CD8-positive, alpha-beta memory T cell (primary cell): Measurements from ENCODE around the gene SGO2. TPM values are rescaled to one million over a fixed set of nuclear protein-coding genes. Genes with fewer than 3 reads are reported as not detected.

Source experiments
- CTCF ChIA-PET: fragments of 350-600 bp; sonication (Branson Sonifier 250); formaldehyde crosslinking; loops from one replicate; lab custom pipeline; 2021; ENCODE audit warnings: antibody characterized with exemption; lab: Charles Lee
- POLR2A ChIA-PET: fragments of 350-600 bp; sonication (Branson Sonifier 250); formaldehyde crosslinking; loops from one replicate; lab custom pipeline; 2021; ENCODE audit warnings: antibody characterized with exemption; lab: Charles Lee
- DNase-seq, 5 donors: peaks; one replicate each; pipeline versions ENCODE4 v3.0.0 to v3.0.0-alpha.2; 2020 to 2022; ENCODE audit warnings: mixed read lengths in 1 of 5
- H3K27ac ChIP-seq: one replicate; pipeline ENCODE4 v1.7.0; 2013; ENCODE audit warnings: low read depth, mild to moderate bottlenecking, low read length, moderate library complexity
- H3K27me3 ChIP-seq: 2 replicates; pipeline ENCODE4 v1.7.0; 2013; ENCODE audit warnings: low read length, mild to moderate bottlenecking; ENCODE audit not compliant: insufficient read depth, poor library complexity, severe bottlenecking
- H3K36me3 ChIP-seq: 2 replicates; pipeline ENCODE4 v1.7.0; 2013; ENCODE audit warnings: mild to moderate bottlenecking, low read length, moderate library complexity; ENCODE audit not compliant: insufficient read depth
- H3K4me1 ChIP-seq: 2 replicates; pipeline ENCODE4 v1.7.0; 2013; ENCODE audit warnings: mild to moderate bottlenecking, low read length, moderate library complexity; ENCODE audit not compliant: insufficient read depth
- H3K4me3 ChIP-seq: 2 replicates; pipeline ENCODE4 v1.7.0; 2013; ENCODE audit warnings: mild to moderate bottlenecking, low read length
- H3K9me3 ChIP-seq: 2 replicates; pipeline ENCODE4 v1.7.0; 2013; ENCODE audit warnings: mild to moderate bottlenecking, low read length
- H3K27ac Mint-ChIP-seq, 8 donors: one replicate each; pipeline ENCODE4 v1.8.0; 2020 to 2021; ENCODE audit warnings: mixed read lengths in 8 of 8, mild to moderate bottlenecking in 6 of 8, inconsistent platforms in 3 of 8, moderate library complexity in 3 of 8
- H3K27me3 Mint-ChIP-seq, 2 donors: one replicate each; pipeline ENCODE4 v1.8.0; 2020 to 2021; ENCODE audit warnings: mixed read lengths in 2 of 2, mild to moderate bottlenecking in 1 of 2, moderate library complexity in 1 of 2
- H3K36me3 Mint-ChIP-seq, 3 donors: one replicate each; pipeline ENCODE4 v1.8.0; 2020 to 2021; ENCODE audit warnings: mixed read lengths in 3 of 3, inconsistent platforms in 1 of 3, mild to moderate bottlenecking in 1 of 3
- H3K4me1 Mint-ChIP-seq, 3 donors: one replicate each; pipeline ENCODE4 v1.8.0; 2020 to 2021; ENCODE audit warnings: mixed read lengths in 3 of 3, inconsistent platforms in 1 of 3, mild to moderate bottlenecking in 1 of 3
- H3K4me3 Mint-ChIP-seq, 7 donors: one replicate each; pipeline ENCODE4 v1.8.0; 2020 to 2021; ENCODE audit warnings: mixed read lengths in 7 of 7, mild to moderate bottlenecking in 6 of 7, moderate library complexity in 4 of 7, inconsistent platforms in 2 of 7
- H3K9me3 Mint-ChIP-seq, 5 donors: one replicate each; pipeline ENCODE4 v1.8.0; 2020 to 2022; ENCODE audit warnings: mixed read lengths in 5 of 5, mild to moderate bottlenecking in 3 of 5, moderate library complexity in 2 of 5, inconsistent platforms in 1 of 5
- polyA plus RNA-seq: library from polyadenylated mRNA; unstranded; fragments of 300-500 nt; fragmentation: Illumina TruSeq; gene quantifications from one replicate; pipeline ENCODE4 v1.2.3, GENCODE V29; 2021
- total RNA-seq, 2 experiments: library from RNA; stranded (reverse); gene quantifications; one replicate each; pipeline ENCODE4 v1.2.3, GENCODE V29; 2021

SGO2 gene, protein sequence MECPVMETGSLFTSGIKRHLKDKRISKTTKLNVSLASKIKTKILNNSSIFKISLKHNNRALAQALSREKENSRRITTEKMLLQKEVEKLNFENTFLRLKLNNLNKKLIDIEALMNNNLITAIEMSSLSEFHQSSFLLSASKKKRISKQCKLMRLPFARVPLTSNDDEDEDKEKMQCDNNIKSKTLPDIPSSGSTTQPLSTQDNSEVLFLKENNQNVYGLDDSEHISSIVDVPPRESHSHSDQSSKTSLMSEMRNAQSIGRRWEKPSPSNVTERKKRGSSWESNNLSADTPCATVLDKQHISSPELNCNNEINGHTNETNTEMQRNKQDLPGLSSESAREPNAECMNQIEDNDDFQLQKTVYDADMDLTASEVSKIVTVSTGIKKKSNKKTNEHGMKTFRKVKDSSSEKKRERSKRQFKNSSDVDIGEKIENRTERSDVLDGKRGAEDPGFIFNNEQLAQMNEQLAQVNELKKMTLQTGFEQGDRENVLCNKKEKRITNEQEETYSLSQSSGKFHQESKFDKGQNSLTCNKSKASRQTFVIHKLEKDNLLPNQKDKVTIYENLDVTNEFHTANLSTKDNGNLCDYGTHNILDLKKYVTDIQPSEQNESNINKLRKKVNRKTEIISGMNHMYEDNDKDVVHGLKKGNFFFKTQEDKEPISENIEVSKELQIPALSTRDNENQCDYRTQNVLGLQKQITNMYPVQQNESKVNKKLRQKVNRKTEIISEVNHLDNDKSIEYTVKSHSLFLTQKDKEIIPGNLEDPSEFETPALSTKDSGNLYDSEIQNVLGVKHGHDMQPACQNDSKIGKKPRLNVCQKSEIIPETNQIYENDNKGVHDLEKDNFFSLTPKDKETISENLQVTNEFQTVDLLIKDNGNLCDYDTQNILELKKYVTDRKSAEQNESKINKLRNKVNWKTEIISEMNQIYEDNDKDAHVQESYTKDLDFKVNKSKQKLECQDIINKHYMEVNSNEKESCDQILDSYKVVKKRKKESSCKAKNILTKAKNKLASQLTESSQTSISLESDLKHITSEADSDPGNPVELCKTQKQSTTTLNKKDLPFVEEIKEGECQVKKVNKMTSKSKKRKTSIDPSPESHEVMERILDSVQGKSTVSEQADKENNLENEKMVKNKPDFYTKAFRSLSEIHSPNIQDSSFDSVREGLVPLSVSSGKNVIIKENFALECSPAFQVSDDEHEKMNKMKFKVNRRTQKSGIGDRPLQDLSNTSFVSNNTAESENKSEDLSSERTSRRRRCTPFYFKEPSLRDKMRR
- total RNA-seq (10 to 100 TPM; 18.6 to 19.9 TPM), polyA plus RNA-seq (3.5 TPM)

DNA sequence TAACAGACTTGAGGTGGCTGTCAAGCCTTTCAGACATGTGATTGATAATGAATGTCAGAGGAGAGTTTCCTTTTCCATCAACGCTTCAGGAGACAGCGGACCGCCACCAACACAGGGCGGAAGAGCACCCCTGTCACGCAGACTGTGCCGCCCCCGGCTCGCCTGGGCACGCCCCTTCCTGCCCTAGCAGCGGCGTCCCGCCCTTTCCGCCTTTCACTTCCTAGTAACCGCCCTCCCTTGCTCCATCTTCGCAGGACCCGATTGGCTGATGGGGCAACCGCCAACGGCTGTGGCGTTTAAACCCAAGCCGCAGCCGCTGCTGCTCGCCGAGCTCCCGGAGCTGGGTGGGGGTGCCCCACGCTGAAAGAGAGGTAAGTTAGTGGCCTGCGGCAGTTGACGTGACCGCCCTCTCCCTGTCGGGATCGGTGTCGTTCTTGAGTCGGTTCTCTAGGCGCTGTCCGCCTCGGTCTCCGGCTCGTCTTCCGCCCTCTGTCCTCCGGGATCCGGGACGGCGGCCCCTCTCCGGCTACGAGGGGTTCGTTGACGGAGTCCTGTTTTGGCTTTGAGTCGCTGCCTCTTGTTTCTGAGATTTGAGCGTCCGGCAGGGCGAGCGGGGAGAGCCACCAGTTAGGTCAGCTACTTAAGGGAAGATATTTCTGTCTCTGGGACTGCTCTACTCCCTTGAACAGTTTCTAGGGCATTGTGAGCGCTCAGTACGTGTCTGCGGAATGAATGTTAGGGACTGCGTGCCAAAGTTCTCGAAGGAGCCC, at the start of gene SGO2:
TSS of gene SGO2 (plus strand) at position 326 of the 770 bp plus-strand sequence. CDS start 6,769 bp downstream, outside the sequence.
- peak within 1 kb of the TSS; percentile 51 to 93 (median 80) for H3K27ac Mint-ChIP-seq
- no peaks in the 10 kb centered on the region for H3K36me3 ChIP-seq
- no peaks in the 10 kb centered on the region for H3K9me3 ChIP-seq
- peak within 1 kb of the TSS; percentile 91 for H3K4me3 ChIP-seq
- H3K9me3 Mint-ChIP-seq: no peaks in the 10 kb centered on the region
- H3K36me3 Mint-ChIP-seq: peaks cover 0 to 4% (median 0%) of the 10 kb centered on the region in 3 donors
- peak; percentile 93 to 96 (median 94) for DNase-seq
- peaks cover 10% of the 10 kb centered on the region for H3K4me1 ChIP-seq
- ChIA-PET CTCF (interaction anchor here (1.4 to 3.5 kb wide), 3 partner anchors 10 to 17 kb away, joined by 6 to 8 read pairs (median 6); partner anchors contain the start of gene KCTD18), POLR2A (interaction anchor here (0.6 to 2.0 kb wide), 2 partner anchors 16 to 110 kb away, joined by 3 to 8 read pairs; partner anchors contain the start of gene KCTD18)
- H3K4me3 Mint-ChIP-seq: peak within 1 kb of the TSS; percentile 91 to 98 (median 92)
- H3K4me1 Mint-ChIP-seq: peaks cover 12 to 16% (median 14%) of the 10 kb centered on the region in 3 donors
- H3K27me3 ChIP-seq: no peaks in the 10 kb centered on the region
- peaks cover 0 to 3% of the 10 kb centered on the region in 2 donors for H3K27me3 Mint-ChIP-seq
- H3K27ac ChIP-seq: peak within 1 kb of the TSS; percentile 48

DNA sequence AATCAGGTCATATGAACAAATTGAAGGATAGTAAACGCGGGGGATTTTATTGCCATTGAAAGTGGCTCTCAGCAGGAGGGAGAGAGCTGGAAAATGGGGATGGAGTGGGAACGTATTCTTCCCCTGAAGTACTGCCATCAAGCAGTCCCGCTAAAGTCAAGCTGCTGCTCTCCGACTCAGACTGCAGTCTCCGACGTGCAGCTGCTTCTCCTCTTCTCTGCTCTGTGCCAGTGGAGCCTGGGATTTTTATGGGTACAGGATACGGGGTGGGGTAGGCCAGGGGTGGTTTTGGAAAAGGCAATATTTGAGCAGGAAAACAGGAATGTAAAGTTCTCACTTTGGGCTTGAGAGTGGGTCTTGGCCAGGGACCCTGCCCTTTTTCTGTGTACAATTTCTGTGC, 49.2 kb upstream of the SGO2 start:
- POLR2A ChIA-PET: no interaction called here
- H3K4me3 ChIP-seq: no peak overlapping the region
- H3K36me3 Mint-ChIP-seq: peaks cover 0 to 12% (median 6%) of the 10 kb centered on the region in 3 donors
- DNase-seq: no peak
- peaks cover 3 to 6% (median 4%) of the 10 kb centered on the region in 3 donors for H3K4me1 Mint-ChIP-seq
- no peaks in the 10 kb centered on the region for H3K27me3 Mint-ChIP-seq
- H3K9me3 Mint-ChIP-seq: no peaks in the 10 kb centered on the region
- H3K36me3 ChIP-seq: no peaks in the 10 kb centered on the region
- H3K27ac Mint-ChIP-seq: peak overlapping the region in 1 of 8 donors; percentile 42
- no peaks in the 10 kb centered on the region for H3K9me3 ChIP-seq
- H3K4me3 Mint-ChIP-seq: no peak overlapping the region
- no peak overlapping the region for H3K27ac ChIP-seq
- no peaks in the 10 kb centered on the region for H3K4me1 ChIP-seq
- H3K27me3 ChIP-seq: no peaks in the 10 kb centered on the region
- CTCF ChIA-PET: interaction anchor here (1.3 to 1.6 kb wide), 2 partner anchors 7 to 497 kb away, joined by 4 read pairs; no protein-coding TSS in a partner anchor

DNA sequence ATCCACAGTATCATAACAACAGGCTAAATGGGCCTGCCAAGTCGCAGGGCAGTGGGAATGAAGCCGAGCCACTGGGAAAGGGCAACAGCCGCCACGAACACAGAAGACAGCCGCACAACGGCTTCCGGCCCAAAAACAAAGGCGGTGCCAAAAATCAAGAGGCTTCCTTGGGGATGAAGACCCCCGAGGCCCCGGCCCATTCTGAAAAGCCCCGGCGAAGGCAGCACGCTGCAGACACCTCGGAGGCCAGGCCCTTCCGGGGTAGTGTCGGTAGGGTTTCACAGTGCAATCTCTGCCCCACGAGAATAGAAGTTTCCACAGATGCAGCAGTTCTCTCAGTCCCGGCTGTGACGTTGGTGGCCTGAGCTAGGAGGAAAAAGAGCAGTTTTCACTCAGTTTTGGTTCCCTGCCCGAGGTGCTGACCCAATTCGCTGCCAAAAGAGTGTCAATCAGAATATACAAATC, 48.3 kb upstream of the SGO2 start:
- Histone ChIP-seq H3K9me3 (no peaks in the 10 kb centered on the region), H3K27ac (no peak overlapping the region), H3K36me3 (no peaks in the 10 kb centered on the region), H3K27me3 (no peaks in the 10 kb centered on the region), H3K4me1 (no peaks in the 10 kb centered on the region), H3K4me3 (no peak overlapping the region)
- POLR2A ChIA-PET: interaction anchor here (0.6 kb wide), 1 partner anchor 61 kb away, joined by 6 read pairs; no protein-coding TSS in a partner anchor
- no peaks in the 10 kb centered on the region for H3K9me3 Mint-ChIP-seq
- no peak for DNase-seq
- H3K4me3 Mint-ChIP-seq: no peak overlapping the region
- H3K36me3 Mint-ChIP-seq: peaks cover 0 to 12% (median 3%) of the 10 kb centered on the region in 3 donors
- no peaks in the 10 kb centered on the region for H3K27me3 Mint-ChIP-seq
- no peak overlapping the region for H3K27ac Mint-ChIP-seq
- CTCF ChIA-PET: interaction anchor here (1.2 to 1.3 kb wide), 2 partner anchors 9 to 498 kb away, joined by 3 to 4 read pairs; no protein-coding TSS in a partner anchor
- peaks cover 3 to 6% (median 4%) of the 10 kb centered on the region in 3 donors for H3K4me1 Mint-ChIP-seq

DNA sequence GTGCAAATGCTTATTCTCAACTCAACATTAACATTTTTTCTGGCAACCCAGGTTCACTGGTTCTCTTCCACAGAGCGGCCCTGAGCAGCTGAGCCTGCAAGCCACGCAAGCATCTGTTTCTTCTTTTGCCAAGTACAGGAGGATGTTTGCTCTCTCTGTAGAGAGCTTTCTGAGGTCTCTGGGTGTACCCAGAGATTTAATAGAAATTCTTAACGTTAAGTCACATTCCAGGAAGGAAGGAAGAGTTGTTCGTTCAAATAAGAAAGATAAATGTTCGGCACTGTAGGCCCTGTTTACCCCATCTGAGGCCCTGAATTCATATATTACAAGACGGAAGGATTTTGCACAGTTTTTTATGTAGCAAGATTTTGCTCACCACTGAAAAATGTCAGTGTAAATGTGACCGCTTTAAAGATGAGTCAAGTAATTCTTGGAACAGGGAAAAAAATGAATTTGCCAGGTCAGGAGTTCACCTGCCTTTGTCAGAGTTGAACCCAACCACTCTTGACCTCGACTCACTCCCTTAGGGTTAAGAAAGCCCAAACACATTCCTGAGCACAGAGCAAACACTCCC, 46.2 kb upstream of the SGO2 start:
- Mint-ChIP-seq H3K27me3 (no peaks in the 10 kb centered on the region), H3K36me3 (peaks cover 0 to 8% (median 3%) of the 10 kb centered on the region in 3 donors), H3K4me1 (peaks cover 3 to 6% (median 4%) of the 10 kb centered on the region in 3 donors), H3K9me3 (no peaks in the 10 kb centered on the region), H3K4me3 (no peak overlapping the region), H3K27ac (no peak overlapping the region)
- Histone ChIP-seq H3K4me3 (no peak overlapping the region), H3K9me3 (no peaks in the 10 kb centered on the region), H3K27ac (no peak overlapping the region), H3K36me3 (no peaks in the 10 kb centered on the region), H3K4me1 (no peaks in the 10 kb centered on the region), H3K27me3 (no peaks in the 10 kb centered on the region)
- CTCF ChIA-PET: interaction anchor here (0.7 to 2.0 kb wide), 4 partner anchors 12 to 504 kb away, joined by 3 to 8 read pairs (median 4); partner anchors contain the start of gene SPATS2L
- POLR2A ChIA-PET: no interaction called here
- DNase-seq: no peak

DNA sequence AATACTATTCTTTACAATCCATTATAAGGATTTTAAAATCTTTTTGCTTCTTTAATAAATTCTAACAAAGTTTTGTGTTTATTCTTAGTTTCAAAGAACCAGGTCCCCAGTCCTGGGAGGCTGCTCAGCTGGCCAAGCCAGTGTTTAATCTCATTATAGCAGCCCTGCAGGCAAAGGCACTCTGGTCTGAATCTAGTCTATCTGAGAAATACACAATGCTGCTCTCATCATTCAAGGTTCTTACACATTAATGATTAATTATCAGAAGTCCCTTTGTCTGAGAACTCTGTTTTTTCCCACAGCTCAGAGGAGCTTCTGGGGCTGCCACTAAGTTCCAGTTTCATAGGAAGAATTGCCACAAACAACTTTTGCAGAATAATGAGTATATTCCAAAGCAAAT, 43.8 kb upstream of the SGO2 start:
- Mint-ChIP-seq H3K4me3 (no peak overlapping the region), H3K4me1 (peaks cover 3 to 6% (median 4%) of the 10 kb centered on the region in 3 donors), H3K27ac (no peak overlapping the region), H3K9me3 (no peaks in the 10 kb centered on the region), H3K27me3 (no peaks in the 10 kb centered on the region), H3K36me3 (peaks cover 0 to 8% (median 3%) of the 10 kb centered on the region in 3 donors)
- Histone ChIP-seq H3K27ac (no peak overlapping the region), H3K4me1 (no peaks in the 10 kb centered on the region), H3K27me3 (no peaks in the 10 kb centered on the region), H3K36me3 (no peaks in the 10 kb centered on the region), H3K4me3 (no peak overlapping the region), H3K9me3 (no peaks in the 10 kb centered on the region)
- ChIA-PET CTCF (interaction anchor here (0.7 to 4.8 kb wide), 11 partner anchors 10 to 541 kb away, joined by 3 to 42 read pairs (median 5); partner anchors contain the start of gene KCTD18), POLR2A (no interaction called here)
- DNase-seq: no peak

DNA sequence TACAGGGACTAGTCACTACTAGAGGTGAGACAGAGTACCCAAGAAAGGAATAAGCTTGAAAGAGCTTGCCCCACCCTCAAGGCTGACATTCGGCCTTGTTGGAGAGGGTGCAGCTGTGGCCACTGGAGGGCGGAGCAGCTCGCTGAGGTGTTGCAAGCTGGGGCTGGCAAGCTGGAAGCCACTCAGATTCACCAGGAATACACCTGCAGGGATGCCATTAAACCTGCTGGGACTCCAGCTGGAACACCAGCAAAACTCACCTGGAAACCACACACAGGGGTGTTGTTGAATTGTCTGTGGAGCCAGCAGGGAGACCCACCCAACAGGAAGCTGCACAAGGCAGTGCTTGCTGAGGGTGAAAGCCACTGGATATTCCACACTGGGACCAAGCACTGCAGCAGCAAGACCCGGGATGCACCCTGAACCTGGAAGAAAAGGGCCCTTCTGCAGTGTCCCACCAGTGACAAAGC, 42.2 kb upstream of the SGO2 start:
- Histone ChIP-seq H3K27me3 (no peaks in the 10 kb centered on the region), H3K4me1 (no peaks in the 10 kb centered on the region), H3K27ac (no peak overlapping the region), H3K4me3 (no peak overlapping the region), H3K36me3 (no peaks in the 10 kb centered on the region), H3K9me3 (no peaks in the 10 kb centered on the region)
- ChIA-PET CTCF (interaction anchor here (0.7 to 4.8 kb wide), 7 partner anchors 8 to 504 kb away, joined by 3 to 42 read pairs (median 10); partner anchors contain the start of gene KCTD18), POLR2A (no interaction called here)
- Mint-ChIP-seq H3K4me3 (no peak overlapping the region), H3K27me3 (no peaks in the 10 kb centered on the region), H3K36me3 (peaks cover 0 to 6% (median 0%) of the 10 kb centered on the region in 3 donors), H3K27ac (no peak overlapping the region), H3K4me1 (peaks cover 3 to 6% (median 4%) of the 10 kb centered on the region in 3 donors), H3K9me3 (no peaks in the 10 kb centered on the region)
- no peak for DNase-seq
